Aorta (tissue), 5 donors: Measurements from ENCODE around the gene CSGALNACT2. TPM values are rescaled to one million over a fixed set of nuclear protein-coding genes. Genes with fewer than 3 reads are reported as not detected.

Experiments
- ATAC-seq: fragments of 200-7000 bp; cut with Tn5 transposase; one replicate; pipeline ENCODE4 v1.9.1; 2022; ENCODE audit warnings: moderate library complexity; ENCODE audit not compliant: low FRiP score
- DNase-seq, 2 donors: peaks; one replicate each; pipeline ENCODE4 v3.0.0-alpha.2; 2020
- H3K27ac ChIP-seq, 2 donors: one replicate each; pipeline ENCODE4 v1.5.1; 2013; ENCODE audit warnings: low read length in 2 of 2, mild to moderate bottlenecking in 2 of 2, moderate library complexity in 2 of 2, control low read depth in 1 of 2, inconsistent platforms in 1 of 2, low read depth in 1 of 2
- H3K27me3 ChIP-seq, 2 donors: one replicate each; pipeline ENCODE4 v1.6.1; 2013; ENCODE audit warnings: control low read depth in 1 of 2, low read length in 1 of 2, mild to moderate bottlenecking in 1 of 2, moderate library complexity in 1 of 2; ENCODE audit not compliant: insufficient read depth in 2 of 2, control insufficient read depth in 1 of 2
- H3K36me3 ChIP-seq, 2 donors: one replicate each; pipeline ENCODE4 v1.6.1; 2013; ENCODE audit warnings: control low read depth in 1 of 2, low read length in 1 of 2, mild to moderate bottlenecking in 1 of 2; ENCODE audit not compliant: insufficient read depth in 2 of 2, control insufficient read depth in 1 of 2
- H3K4me1 ChIP-seq, 2 donors: one replicate each; pipeline ENCODE4 v1.6.1; 2013; ENCODE audit warnings: low read length in 2 of 2, control low read depth in 1 of 2, mild to moderate bottlenecking in 1 of 2, moderate library complexity in 1 of 2; ENCODE audit not compliant: insufficient read depth in 2 of 2, control insufficient read depth in 1 of 2
- H3K4me3 ChIP-seq, 2 donors: one replicate each; pipeline ENCODE4 v1.5.1; 2013; ENCODE audit warnings: low read length in 2 of 2, control low read depth in 1 of 2, mild to moderate bottlenecking in 1 of 2
- H3K9me3 ChIP-seq: one replicate; pipeline ENCODE4 v1.6.1; 2013; ENCODE audit warnings: mild to moderate bottlenecking, low read length; ENCODE audit not compliant: control insufficient read depth
- WGBS, 2 donors: extraction: QIAGEN DNeasy Blood & Tissue Kit; methylation state at CpG; one replicate each; pipeline ENCODE4 v1.1.7; 2013; 5-methylcytosine and 5-hydroxymethylcytosine counted together
- intact Hi-C, 2 donors: fragments of 100-400 bp; cut with DNase I; formaldehyde crosslinking; loops; one replicate each; pipeline versions ENCODE4 v1.14.2 to v1.15.0; 2022
- polyA plus RNA-seq, 2 donors: library from polyadenylated mRNA; stranded (reverse); fragments of 200-250 nt; gene quantifications; one replicate each; pipeline ENCODE4 v1.2.3, GENCODE V29; 2013
- total RNA-seq, 2 donors: library from RNA; stranded (reverse); fragmentation: NEBNext Ultra II Directional; extraction: Animal tissue kit (Norgen Biotek cat#: 25700); gene quantifications; one replicate each; pipeline ENCODE4 v1.2.1, GENCODE V29; 2021
- donor health status: healthy with polysubstance abuse.
- donor health status: Bipolar disorder and iron deficiency.
- donor health status: DM: no; HTN: no; CAD: no.
- donor health status: DM: no; HTN: no; CAD: no.
- donor health status: DM: yes; HTN: yes; CAD: no.

Gene CSGALNACT2
- total and polyA plus RNA-seq, 4 donors = 18.2 to 35.8 (median 26.4) TPM

- ATAC-seq (no peak), DNase-seq (peak; percentile 27 to 36)
- Histone ChIP-seq H3K27ac (no peak overlapping the region), H3K4me3 (no peak overlapping the region), H3K27me3 (no peaks in the 10 kb centered on the region), H3K4me1 (no peaks in the 10 kb centered on the region), H3K9me3 (no peaks in the 10 kb centered on the region), H3K36me3 (no peaks in the 10 kb centered on the region)
- intact Hi-C loops = no loop called here
- WGBS, 2 donors = 50% methylated on average over 12 of the region's 12 CpGs
Measured at GRCh38 chr10:43214956-43215561, 76.8 kb downstream of the CSGALNACT2 start.

GRCh38 chr10:43215758-43216455 lies 77.7 kb downstream of the CSGALNACT2 start:
- intact Hi-C loops = no loop called here

GRCh38 chr10:43216931-43217562 lies 78.8 kb downstream of the CSGALNACT2 start:
- Histone ChIP-seq H3K27ac (no peak overlapping the region), H3K4me3 (no peak overlapping the region), H3K9me3 (no peaks in the 10 kb centered on the region), H3K4me1 (no peaks in the 10 kb centered on the region), H3K36me3 (no peaks in the 10 kb centered on the region), H3K27me3 (no peaks in the 10 kb centered on the region)
- peak; percentile 26 to 53 for DNase-seq
- WGBS, 2 donors = 92 to 93% methylated on average over 12 to 15 of the region's 15 CpGs
- intact Hi-C loops = no loop called here
- ATAC-seq = no peak

More at GRCh38 chr10:43215758-43216455, 77.7 kb downstream of the CSGALNACT2 start:
- H3K27me3 ChIP-seq = no peaks in the 10 kb centered on the region
- H3K9me3 ChIP-seq = no peaks in the 10 kb centered on the region
- ATAC-seq = no peak
- no peak overlapping the region for H3K27ac ChIP-seq
- WGBS, 2 donors = 81 to 86% methylated on average over 19 of the region's 19 CpGs
- no peaks in the 10 kb centered on the region for H3K36me3 ChIP-seq
- peak in 1 of 2 donors; percentile 9 for DNase-seq
- H3K4me3 ChIP-seq = no peak overlapping the region
- no peaks in the 10 kb centered on the region for H3K4me1 ChIP-seq

GRCh38 chr10:43217563-43218205 lies 79.4 kb downstream of the CSGALNACT2 start:
- no peak overlapping the region for H3K4me3 ChIP-seq
- H3K9me3 ChIP-seq = no peaks in the 10 kb centered on the region
- WGBS, 2 donors = 92 to 93% methylated on average over 10 of the region's 10 CpGs
- no peak overlapping the region for H3K27ac ChIP-seq
- H3K27me3 ChIP-seq = no peaks in the 10 kb centered on the region
- H3K4me1 ChIP-seq = no peaks in the 10 kb centered on the region
- no peaks in the 10 kb centered on the region for H3K36me3 ChIP-seq
- DNase-seq (peak; percentile 11 to 66), ATAC-seq (no peak)
- intact Hi-C loops = no loop called here

- Histone ChIP-seq H3K4me1 (no peaks in the 10 kb centered on the region), H3K9me3 (no peaks in the 10 kb centered on the region), H3K4me3 (no peak overlapping the region), H3K27ac (no peak overlapping the region), H3K36me3 (no peaks in the 10 kb centered on the region), H3K27me3 (no peaks in the 10 kb centered on the region)
- ATAC-seq (no peak), DNase-seq (peak; percentile 35 to 61)
- intact Hi-C loops = no loop called here
- 88 to 94% methylated on average over 18 of the region's 18 CpGs for WGBS, 2 donors
Measured at GRCh38 chr10:43218206-43218950, 80.1 kb downstream of the CSGALNACT2 start.

- Histone ChIP-seq H3K27ac (no peak overlapping the region), H3K4me3 (no peak overlapping the region), H3K27me3 (no peaks in the 10 kb centered on the region), H3K9me3 (no peaks in the 10 kb centered on the region), H3K36me3 (no peaks in the 10 kb centered on the region), H3K4me1 (no peaks in the 10 kb centered on the region)
- ATAC-seq (no peak), DNase-seq (peak; percentile 44 to 65)
- WGBS, 2 donors = 90 to 92% methylated on average over 17 to 18 of the region's 18 CpGs
- intact Hi-C loops = no loop called here
Measured at GRCh38 chr10:43218951-43219837, 80.9 kb downstream of the CSGALNACT2 start.

GRCh38 chr10:43219848-43220247 lies 81.6 kb downstream of the CSGALNACT2 start:
- DNase-seq (peak; percentile 15 to 66), ATAC-seq (no peak)
- no peaks in the 10 kb centered on the region for H3K27me3 ChIP-seq
- intact Hi-C loops = no loop called here
- no peak overlapping the region for H3K4me3 ChIP-seq
- no peaks in the 10 kb centered on the region for H3K9me3 ChIP-seq
- WGBS, 2 donors = 73 to 79% methylated on average over 5 of the region's 5 CpGs
- H3K36me3 ChIP-seq = no peaks in the 10 kb centered on the region
- H3K4me1 ChIP-seq = no peaks in the 10 kb centered on the region
- H3K27ac ChIP-seq = no peak overlapping the region
